C4-2B (cell line): ENCODE results near the gene SND1.

ENCODE experiments used
- H3K27ac ChIP-seq: fragments of 450-650 bp; 2 replicates; pipeline ENCODE4 v1.5.1; 2017
- ZFX ChIP-seq: fragments of 450-650 bp; IDR thresholded peaks from 2 replicates; pipeline ENCODE4 v1.6.1; 2017
- TF ChIP-seq, protein P1 (sequence below): fragments of 450-650 bp; conservative IDR thresholded peaks from 2 replicates; pipeline ENCODE4 v1.5.1; 2017; ENCODE audit warnings: mild to moderate bottlenecking

Gene SND1

DNA sequence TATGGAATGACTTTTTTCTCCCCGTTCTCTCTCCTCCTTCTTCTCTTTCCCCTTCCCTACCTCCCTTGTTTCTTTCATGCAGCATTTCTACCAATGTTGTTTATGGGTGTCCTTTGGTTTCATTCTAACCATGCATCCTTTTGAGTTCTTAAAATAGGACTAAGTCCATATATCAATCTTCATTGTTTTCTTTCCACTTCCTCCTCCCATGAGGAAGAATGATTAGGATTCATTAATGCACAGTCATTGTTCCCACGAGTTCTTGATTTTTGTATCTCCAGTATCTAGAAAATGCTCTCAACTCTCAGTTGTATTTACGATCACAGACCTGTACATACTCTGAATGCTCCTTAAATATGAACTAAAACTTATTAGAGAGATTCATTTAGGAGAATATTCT lies 226.0 kb downstream of the SND1 start:
- no peak for TF ChIP-seq ZFX
- TF ChIP-seq, protein P1, sequence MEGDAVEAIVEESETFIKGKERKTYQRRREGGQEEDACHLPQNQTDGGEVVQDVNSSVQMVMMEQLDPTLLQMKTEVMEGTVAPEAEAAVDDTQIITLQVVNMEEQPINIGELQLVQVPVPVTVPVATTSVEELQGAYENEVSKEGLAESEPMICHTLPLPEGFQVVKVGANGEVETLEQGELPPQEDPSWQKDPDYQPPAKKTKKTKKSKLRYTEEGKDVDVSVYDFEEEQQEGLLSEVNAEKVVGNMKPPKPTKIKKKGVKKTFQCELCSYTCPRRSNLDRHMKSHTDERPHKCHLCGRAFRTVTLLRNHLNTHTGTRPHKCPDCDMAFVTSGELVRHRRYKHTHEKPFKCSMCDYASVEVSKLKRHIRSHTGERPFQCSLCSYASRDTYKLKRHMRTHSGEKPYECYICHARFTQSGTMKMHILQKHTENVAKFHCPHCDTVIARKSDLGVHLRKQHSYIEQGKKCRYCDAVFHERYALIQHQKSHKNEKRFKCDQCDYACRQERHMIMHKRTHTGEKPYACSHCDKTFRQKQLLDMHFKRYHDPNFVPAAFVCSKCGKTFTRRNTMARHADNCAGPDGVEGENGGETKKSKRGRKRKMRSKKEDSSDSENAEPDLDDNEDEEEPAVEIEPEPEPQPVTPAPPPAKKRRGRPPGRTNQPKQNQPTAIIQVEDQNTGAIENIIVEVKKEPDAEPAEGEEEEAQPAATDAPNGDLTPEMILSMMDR: no peak
- no peak overlapping the region for H3K27ac ChIP-seq

DNA sequence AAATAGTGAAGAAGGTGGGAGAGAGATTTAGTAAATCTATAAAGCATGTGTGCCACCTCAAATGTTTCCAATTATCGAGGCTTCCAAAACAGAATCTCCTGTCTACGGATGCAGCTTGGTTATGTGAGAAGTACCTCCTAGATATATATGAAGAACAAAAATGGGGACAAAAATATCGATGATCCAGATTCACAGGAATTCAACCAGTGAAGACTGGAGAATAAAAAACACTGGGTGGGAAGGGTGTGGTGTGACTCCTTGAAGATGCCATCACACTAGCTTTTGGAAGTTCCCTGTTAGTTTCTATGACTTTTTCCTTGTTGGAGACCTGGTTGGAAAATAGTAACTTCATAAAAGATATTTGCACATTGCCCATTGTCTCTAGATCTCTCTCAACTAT lies 226.8 kb downstream of the SND1 start:
- no peak overlapping the region for H3K27ac ChIP-seq
- TF ChIP-seq ZFX: no peak
- TF ChIP-seq, protein P1: no peak

DNA sequence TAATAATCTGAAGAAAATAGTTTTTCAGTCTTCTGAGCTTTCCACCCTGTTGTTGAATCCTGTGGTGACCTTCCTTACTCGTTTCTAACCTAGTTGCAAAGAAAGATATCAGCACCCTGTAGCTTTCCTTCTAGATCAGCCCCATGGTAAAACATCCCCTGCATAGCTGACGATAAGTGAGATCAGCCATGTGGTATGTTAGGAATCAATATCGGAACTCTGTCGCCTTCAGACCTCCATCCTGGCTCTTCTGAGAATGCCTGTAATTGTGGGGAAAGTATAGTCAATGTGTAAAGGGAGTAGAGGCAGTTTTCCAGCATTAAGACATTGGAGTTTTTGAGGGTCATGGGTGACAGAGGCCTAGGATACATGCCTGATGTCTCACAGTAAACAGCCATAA lies 227.4 kb downstream of the SND1 start:
- no peak overlapping the region for H3K27ac ChIP-seq
- TF ChIP-seq, protein P1: no peak
- TF ChIP-seq ZFX: no peak

DNA sequence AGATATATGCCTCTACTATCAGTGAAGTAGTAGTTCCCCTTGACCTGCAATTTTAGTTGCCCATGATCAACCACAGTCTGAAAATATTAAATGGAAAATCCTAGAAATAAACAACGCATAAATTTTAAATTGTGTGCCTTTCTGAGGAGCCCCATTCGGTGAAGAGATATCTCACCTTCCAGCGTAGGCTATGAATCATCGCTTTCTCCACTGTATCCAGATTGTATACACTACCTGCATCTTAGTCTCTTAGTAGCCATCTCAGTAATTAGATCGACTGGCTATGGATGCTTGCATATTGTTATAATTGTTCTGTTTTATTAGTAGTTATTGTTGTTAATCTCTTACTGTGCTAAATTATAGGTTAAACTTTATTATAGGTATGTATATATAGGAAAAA lies 227.9 kb downstream of the SND1 start:
- H3K27ac ChIP-seq: no peak overlapping the region
- TF ChIP-seq ZFX: no peak
- TF ChIP-seq, protein P1: no peak

DNA sequence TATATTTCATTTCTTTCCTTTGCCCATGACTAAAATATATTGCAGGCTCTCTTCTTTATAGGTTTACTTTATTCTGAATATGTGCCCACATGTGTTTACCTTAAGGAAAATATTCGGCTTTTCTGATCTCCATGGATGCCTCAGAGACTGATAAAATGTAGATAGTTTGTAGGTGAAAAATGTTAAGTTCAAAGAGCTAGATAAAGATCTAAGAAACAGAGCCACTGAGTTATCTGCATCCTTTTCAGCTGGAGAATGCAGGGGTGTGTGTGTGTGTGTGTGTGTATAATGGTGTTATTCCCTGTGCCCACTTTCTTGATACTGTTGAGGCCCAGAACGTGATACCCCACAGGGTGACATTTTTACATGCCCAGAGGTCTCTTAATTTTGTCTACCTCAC lies 228.5 kb downstream of the SND1 start:
- H3K27ac ChIP-seq: no peak overlapping the region
- TF ChIP-seq, protein P1: no peak
- no peak for TF ChIP-seq ZFX

DNA sequence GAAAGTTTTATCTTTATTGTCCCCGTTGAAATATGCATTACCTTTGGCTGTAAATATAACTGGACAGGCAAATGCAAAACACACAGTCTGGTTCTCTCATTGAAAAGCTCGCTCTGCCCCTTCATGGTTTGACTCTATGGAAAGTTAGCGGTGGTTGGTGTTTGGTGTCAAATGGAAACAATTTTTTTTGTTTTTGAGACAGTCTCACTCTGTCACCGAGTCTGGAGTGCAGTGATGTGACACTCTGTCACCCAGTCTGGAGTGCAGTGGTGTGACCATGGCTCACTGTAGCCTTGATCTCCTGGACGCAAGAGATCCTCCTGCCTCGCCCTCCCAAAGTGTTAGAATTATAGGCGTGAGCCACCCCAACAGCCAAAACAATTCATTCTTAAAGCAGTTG lies 229.6 kb downstream of the SND1 start:
- H3K27ac ChIP-seq: no peak overlapping the region
- TF ChIP-seq ZFX: no peak
- TF ChIP-seq, protein P1: no peak

DNA sequence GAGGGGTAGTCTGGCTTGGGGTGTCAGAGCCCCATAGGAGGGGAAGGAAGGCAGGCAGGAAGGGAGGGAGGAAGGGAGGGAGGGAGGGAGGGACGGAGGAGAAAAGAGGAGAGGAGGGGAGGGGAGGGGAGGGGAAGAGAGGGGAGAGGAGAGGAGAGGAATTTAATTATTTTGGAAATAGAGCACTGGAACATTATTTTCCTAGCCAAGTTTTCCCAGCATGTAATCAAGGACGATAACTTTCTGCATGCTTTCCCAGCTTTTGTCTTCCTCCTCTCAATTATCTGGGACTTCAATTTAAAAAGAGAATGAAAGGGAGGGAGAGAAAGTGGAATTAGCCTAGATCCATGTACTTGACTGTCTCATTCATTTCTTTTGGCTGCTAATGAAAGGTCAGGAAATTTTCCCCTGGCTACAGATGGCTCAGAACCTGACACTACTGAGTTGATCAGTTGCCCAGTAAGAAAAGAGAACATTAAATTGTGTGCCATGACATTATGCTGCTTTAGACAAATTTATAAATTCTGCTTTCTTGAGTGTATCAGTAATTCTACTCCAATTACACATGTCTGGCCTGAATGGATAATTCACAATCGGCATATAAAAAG lies 230.4 kb downstream of the SND1 start:
- TF ChIP-seq, protein P1: no peak
- TF ChIP-seq ZFX: no peak
- H3K27ac ChIP-seq: no peak overlapping the region
